H1 (cell line): ENCODE data around the gene SGO2. TPM values are rescaled to one million over a fixed set of nuclear protein-coding genes. Genes with fewer than 3 reads are reported as not detected.

Experiments used
- CTCF ChIA-PET: fragments of 300-600 bp; sonication (Branson Sonifier 250); formaldehyde crosslinking; loops from one replicate; lab custom pipeline; 2021; ENCODE audit not compliant: partially characterized antibody; lab: Charles Lee
- POLR2A ChIA-PET: fragments of 300-600 bp; sonication (Branson Sonifier 250); formaldehyde crosslinking; loops from one replicate; lab custom pipeline; 2021; ENCODE audit warnings: inconsistent platforms; ENCODE audit not compliant: partially characterized antibody; lab: Charles Lee
- DNase-seq, 2 experiments: peaks; one replicate each; pipeline versions ENCODE4 v3.0.0 to v3.0.0-alpha.2; 2010 to 2022; ENCODE audit warnings: low spot score in 2 of 2, low read depth in 1 of 2, mixed read lengths in 1 of 2
- FAIRE-seq: peaks from 2 replicates; lab custom pipeline; 2011; peaks lifted over from hg19 to GRCh38; lab: Jason Lieb, UNC
- H2AFZ ChIP-seq: 2 replicates; pipeline ENCODE4 v1.8.1; 2012; ENCODE audit warnings: low read length, inconsistent platforms
- H2AK5ac ChIP-seq: 2 replicates; pipeline ENCODE4 v1.6.1; 2013; ENCODE audit warnings: low read depth, low read length
- H2BK120ac ChIP-seq: replicated peaks from 2 replicates; pipeline ENCODE3; 2013; ENCODE audit warnings: low read depth, low read length, inconsistent platforms
- H2BK12ac ChIP-seq: 2 replicates; pipeline ENCODE4 v1.6.1; 2013; ENCODE audit warnings: low read depth, low read length
- H2BK15ac ChIP-seq: 2 replicates; pipeline ENCODE4 v1.6.1; 2013; ENCODE audit warnings: low read length
- H2BK20ac ChIP-seq: 2 replicates; pipeline ENCODE4 v1.6.1; 2013; ENCODE audit warnings: low read length
- H2BK5ac ChIP-seq: 2 replicates; pipeline ENCODE4 v1.6.1; 2013; ENCODE audit warnings: low read depth, low read length
- H3K14ac ChIP-seq: 2 replicates; pipeline ENCODE4 v1.6.1; 2013; ENCODE audit warnings: inconsistent platforms; ENCODE audit not compliant: insufficient read length
- H3K18ac ChIP-seq: 2 replicates; pipeline ENCODE4 v1.6.1; 2013; ENCODE audit warnings: low read length; ENCODE audit errors: extremely low read depth
- H3K23ac ChIP-seq: 2 replicates; pipeline ENCODE4 v1.6.1; 2013; ENCODE audit warnings: inconsistent platforms; ENCODE audit not compliant: insufficient read length
- H3K23me2 ChIP-seq: 2 replicates; pipeline ENCODE4 v1.6.1; 2013; ENCODE audit warnings: low read depth, low read length
- H3K27ac ChIP-seq: 2 replicates; pipeline ENCODE4 v1.6.1; 2011; ENCODE audit warnings: low read depth, low read length, inconsistent platforms
- H3K27me3 ChIP-seq, 4 experiments: replicated peaks in 1 of 4; 1 replicate in 1 of 4; 2 replicates in 3 of 4; pipeline versions ENCODE4 v1.6.1 to v1.8.1; 2011 to 2013; ENCODE audit warnings: low read length in 3 of 4, mild to moderate bottlenecking in 3 of 4, inconsistent platforms in 2 of 4, mixed read lengths in 2 of 4, moderate library complexity in 1 of 4; ENCODE audit not compliant: control insufficient read depth in 3 of 4, insufficient read depth in 3 of 4; ENCODE audit errors: extremely low read depth in 1 of 4
- H3K36me3 ChIP-seq, 4 experiments: 2 replicates each; pipeline versions ENCODE4 v1.6.1 to v1.8.1; 2011 to 2013; ENCODE audit warnings: mild to moderate bottlenecking in 4 of 4, low read length in 3 of 4, moderate library complexity in 2 of 4, control low read depth in 1 of 4, inconsistent platforms in 1 of 4; ENCODE audit not compliant: insufficient read depth in 4 of 4, control insufficient read depth in 2 of 4
- H3K4ac ChIP-seq: replicated peaks from 2 replicates; pipeline ENCODE3; 2013; ENCODE audit warnings: low read length, low read depth, mixed read lengths, inconsistent platforms; ENCODE audit not compliant: insufficient read length
- H3K4me1 ChIP-seq, 4 experiments: replicated peaks in 1 of 4; 1 replicate in 1 of 4; 2 replicates in 3 of 4; pipeline versions ENCODE4 v1.6.1 to v1.8.1; 2011 to 2013; ENCODE audit warnings: low read length in 3 of 4, inconsistent platforms in 2 of 4, mixed read lengths in 1 of 4; ENCODE audit not compliant: insufficient read depth in 4 of 4, control insufficient read depth in 3 of 4
- H3K4me2 ChIP-seq, 2 experiments: 2 replicates each; pipeline versions ENCODE4 v1.6.1 to v1.8.1; 2011 to 2013; ENCODE audit warnings: low read depth in 2 of 2, low read length in 2 of 2, control low read depth in 1 of 2, inconsistent platforms in 1 of 2, mild to moderate bottlenecking in 1 of 2; ENCODE audit not compliant: insufficient read depth in 1 of 2
- H3K4me3 ChIP-seq, 4 experiments: fragments of 200-600, 300-600 bp in 1 of 4; sonication (generic), shearing (Covaris generic), sonication (Bioruptor Twin) in 1 of 4; 2 replicates each; pipeline versions ENCODE4 v1.5.1 to v1.8.1; 2011 to 2016; ENCODE audit warnings: low read length in 4 of 4, low read depth in 3 of 4, control low read depth in 2 of 4, inconsistent platforms in 2 of 4, mild to moderate bottlenecking in 2 of 4, mixed read lengths in 1 of 4, moderate library complexity in 1 of 4; ENCODE audit not compliant: insufficient read depth in 2 of 4; ENCODE audit errors: extremely low read depth in 1 of 4
- H3K56ac ChIP-seq: replicated peaks from 2 replicates; pipeline ENCODE3; 2013; ENCODE audit warnings: low read depth, mild to moderate bottlenecking, mixed read lengths, low read length, inconsistent platforms; ENCODE audit not compliant: insufficient read length
- H3K79me1 ChIP-seq: 2 replicates; pipeline ENCODE4 v1.6.1; 2013; ENCODE audit warnings: low read depth, low read length, control low read depth
- H3K79me2 ChIP-seq, 2 experiments: 2 replicates each; pipeline versions ENCODE4 v1.6.1 to v1.8.1; 2012 to 2013; ENCODE audit warnings: low read length in 2 of 2, mild to moderate bottlenecking in 2 of 2, inconsistent platforms in 1 of 2; ENCODE audit not compliant: insufficient read depth in 2 of 2, control insufficient read depth in 1 of 2
- H3K9ac ChIP-seq, 4 experiments: replicated peaks in 1 of 4; 1 replicate in 1 of 4; 2 replicates in 3 of 4; pipeline versions ENCODE4 v1.6.1 to v1.8.1; 2011 to 2013; ENCODE audit warnings: low read depth in 3 of 4, low read length in 3 of 4, control low read depth in 2 of 4, mild to moderate bottlenecking in 2 of 4, moderate library complexity in 2 of 4, inconsistent platforms in 1 of 4; ENCODE audit errors: extremely low read depth in 1 of 4
- H3K9me3 ChIP-seq, 2 experiments: 2 replicates each; pipeline versions ENCODE4 v1.6.1 to v1.8.1; 2012 to 2013; ENCODE audit warnings: mild to moderate bottlenecking in 2 of 2, moderate library complexity in 2 of 2, control low read depth in 1 of 2, inconsistent platforms in 1 of 2, low read depth in 1 of 2, low read length in 1 of 2, mixed read lengths in 1 of 2; ENCODE audit not compliant: insufficient read depth in 2 of 2
- H4K20me1 ChIP-seq, 2 experiments: replicated peaks in 1 of 2; 2 replicates each; pipeline versions ENCODE3 to v1.8.1; 2011 to 2013; ENCODE audit warnings: inconsistent platforms in 2 of 2, low read length in 2 of 2, mild to moderate bottlenecking in 1 of 2; ENCODE audit not compliant: insufficient read depth in 2 of 2, control insufficient read depth in 1 of 2
- H4K5ac ChIP-seq: 2 replicates; pipeline ENCODE4 v1.6.1; 2013; ENCODE audit warnings: low read length, low read depth, mixed read lengths, inconsistent platforms; ENCODE audit not compliant: insufficient read length
- H4K8ac ChIP-seq: 2 replicates; pipeline ENCODE4 v1.8.0; 2013; ENCODE audit warnings: mild to moderate bottlenecking, moderate library complexity, low read length, inconsistent platforms; ENCODE audit not compliant: insufficient read depth; ENCODE audit errors: extremely low read depth
- H4K91ac ChIP-seq: replicated peaks from 2 replicates; pipeline ENCODE3; 2013; ENCODE audit warnings: low read length, mixed read lengths, inconsistent platforms; ENCODE audit not compliant: insufficient read length
- CBX8 ChIP-seq: fragments of 300-800, 300-1000 bp; sonication (generic); IDR thresholded peaks from 2 replicates; pipeline ENCODE4 v1.7.1; 2016; ENCODE audit warnings: low read depth, low read length, borderline replicate concordance
- TAF1 ChIP-seq: IDR thresholded peaks from 2 replicates; pipeline ENCODE4 v1.6.1; 2011; ENCODE audit warnings: mild to moderate bottlenecking, low read depth, low read length
- TCF12 ChIP-seq: IDR thresholded peaks from 2 replicates; pipeline ENCODE4 v1.6.1; 2011; ENCODE audit warnings: low read depth, mild to moderate bottlenecking, low read length
- WGBS, 2 experiments: shearing (Covaris generic) in 1 of 2; methylation state at CpG; one replicate each; pipeline versions ENCODE4 v1.1.6 to v1.1.7; 2013 to 2015; ENCODE audit warnings: low lambda C conversion rate in 2 of 2, mixed read lengths in 2 of 2, inconsistent platforms in 1 of 2, low coverage in 1 of 2, missing lambda C conversion rate in 1 of 2; ENCODE audit not compliant: insufficient replicate concordance in 2 of 2, insufficient coverage in 1 of 2, insufficient read length in 1 of 2; ENCODE audit errors: extremely low coverage in 1 of 2, missing lambda C conversion rate in 1 of 2; 5-methylcytosine and 5-hydroxymethylcytosine counted together
- polyA plus RNA-seq, 7 experiments: library from polyadenylated mRNA; depleted of rRNA in 3 of 7; stranded (reverse) in 5 of 7; unstranded in 2 of 7; fragments of >200 nt in 5 of 7; fragments of 200-250 nt in 2 of 7; gene quantifications; 1 replicate in 5 of 7; 2 replicates in 1 of 7; 4 replicates in 1 of 7; pipeline versions ENCODE4 v1.2.1 to v1.2.3, GENCODE V29; 2011 to 2013; ENCODE audit warnings: missing spikeins in 2 of 7, mixed read lengths in 2 of 7
- total RNA-seq: library from RNA; stranded (reverse); fragmentation: NEBNext Ultra II Directional; extraction: Animal tissue kit (Norgen Biotek cat#: 25700); gene quantifications from 2 replicates; pipeline ENCODE4 v1.2.1, GENCODE V29; 2021

SGO2 gene
- total and polyA plus RNA-seq, 2 of the 8 experiments (the other 6 are each of a cell fraction or from before 2014, with no cell fraction given): 2.4 to 33.2 TPM

DNA sequence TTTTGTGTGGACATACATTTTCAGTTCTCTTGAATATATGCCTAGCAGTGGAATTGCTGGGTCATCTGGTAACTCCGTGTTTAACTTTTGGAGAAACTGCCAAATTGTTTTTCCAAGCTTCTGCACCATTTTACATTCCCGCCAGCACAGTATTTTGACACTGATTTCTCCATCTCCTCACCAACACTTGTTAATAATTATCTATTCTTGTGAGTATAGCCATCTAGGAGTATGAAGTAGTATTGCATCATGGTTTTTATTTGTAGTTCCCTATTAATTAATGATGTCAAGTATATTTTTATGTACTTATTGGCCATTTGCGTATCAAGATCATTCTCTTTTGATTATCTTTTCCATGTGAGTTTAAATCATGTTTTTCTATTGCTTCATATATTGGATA lies 41.9 kb downstream of the SGO2 start:
- no peak overlapping the region for H2BK5ac ChIP-seq
- no peak overlapping the region for H2BK20ac ChIP-seq
- TF ChIP-seq TAF1 (no peak), TCF12 (no peak), CBX8 (no peak)
- H3K36me3 ChIP-seq: peaks cover 0 to 8% (median 3%) of the 10 kb centered on the region in 4 experiments; a peak in 3 of 8 replicates
- H3K23ac ChIP-seq: no peak overlapping the region
- no peaks in the 10 kb centered on the region for H3K79me1 ChIP-seq
- no peaks in the 10 kb centered on the region for H3K27me3 ChIP-seq
- H2BK15ac ChIP-seq: no peak overlapping the region
- ChIA-PET CTCF (interaction anchor here (1.2 to 2.4 kb wide), 2 partner anchors 11 to 18 kb away, joined by 9 to 14 read pairs; partner anchors contain the start of gene AOX1), POLR2A (no interaction called here)
- no peak for FAIRE-seq
- no peaks in the 10 kb centered on the region for H3K79me2 ChIP-seq
- H2AK5ac ChIP-seq: no peak overlapping the region
- H4K20me1 ChIP-seq: no peaks in the 10 kb centered on the region
- H3K4me3 ChIP-seq: no peak overlapping the region
- H3K23me2 ChIP-seq: no peaks in the 10 kb centered on the region
- H3K9me3 ChIP-seq: peaks cover 0 to 8% of the 10 kb centered on the region in 2 experiments; a peak in 2 of 4 replicates
- no peak overlapping the region for H2AFZ ChIP-seq
- WGBS, 2 experiments: 69% methylated on average over 3 of the region's 3 CpGs; no CpG with 5 or more reads in 1 of the 2 experiments
- H3K27ac ChIP-seq: no peak overlapping the region
- no peak overlapping the region for H4K8ac ChIP-seq
- H3K56ac ChIP-seq: no peak overlapping the region
- no peak overlapping the region for H4K5ac ChIP-seq
- no peak overlapping the region for H3K14ac ChIP-seq
- H4K91ac ChIP-seq: no peak overlapping the region
- H2BK120ac ChIP-seq: no peak overlapping the region
- no peak overlapping the region for H3K4me2 ChIP-seq
- H2BK12ac ChIP-seq: no peak overlapping the region
- H3K9ac ChIP-seq: no peak overlapping the region
- no peaks in the 10 kb centered on the region for H3K4me1 ChIP-seq
- H3K18ac ChIP-seq: no peak overlapping the region
- no peak for DNase-seq
- H3K4ac ChIP-seq: no peak overlapping the region
